DOHH2 (cell line): ENCODE results near the gene DONSON.

Experiments used
- H3F3A ChIP-seq: fragments of 200-600 bp; sonication (generic), shearing (Covaris generic); 2 replicates; pipeline ENCODE4 v1.6.0; 2016; ENCODE audit warnings: antibody characterized with exemption, mild to moderate bottlenecking; ENCODE audit not compliant: control insufficient read depth, insufficient read depth
- H3K27ac ChIP-seq: fragments of 200-600 bp; sonication (generic); 2 replicates; pipeline ENCODE4 v1.5.1; 2014; ENCODE audit warnings: low read depth, mild to moderate bottlenecking, low read length, moderate library complexity
- H3K27me3 ChIP-seq: fragments of 200-600 bp; sonication (generic); 2 replicates; pipeline ENCODE4 v1.6.1; 2014; ENCODE audit warnings: mild to moderate bottlenecking, low read length, mixed read lengths; ENCODE audit not compliant: control insufficient read depth
- H3K36me3 ChIP-seq: fragments of 200-600 bp; sonication (generic); 2 replicates; pipeline ENCODE4 v1.6.1; 2014; ENCODE audit warnings: mild to moderate bottlenecking, low read length, moderate library complexity, mixed read lengths; ENCODE audit not compliant: control insufficient read depth
- H3K4me1 ChIP-seq: fragments of 200-600 bp; sonication (generic); 2 replicates; pipeline ENCODE4 v1.6.1; 2014; ENCODE audit warnings: mild to moderate bottlenecking, low read length, mixed read lengths; ENCODE audit not compliant: control insufficient read depth
- H3K4me2 ChIP-seq: fragments of 200-600 bp; sonication (generic); 2 replicates; pipeline ENCODE4 v1.6.0; 2014; ENCODE audit warnings: mild to moderate bottlenecking, low read length, moderate library complexity
- H3K4me3 ChIP-seq: fragments of 200-600 bp; sonication (generic); 2 replicates; pipeline ENCODE4 v1.5.1; 2014; ENCODE audit warnings: mild to moderate bottlenecking, low read length, mixed read lengths
- H3K79me2 ChIP-seq: fragments of 200-600 bp; sonication (generic); 2 replicates; pipeline ENCODE4 v1.6.1; 2014; ENCODE audit warnings: mild to moderate bottlenecking, low read length, mixed read lengths; ENCODE audit not compliant: control insufficient read depth
- H3K9me2 ChIP-seq: fragments of 200-600 bp; sonication (generic); replicated peaks from 2 replicates; pipeline ENCODE4 v1.6.1; 2014; ENCODE audit warnings: mild to moderate bottlenecking, low read length, mixed read lengths; ENCODE audit not compliant: control insufficient read depth
- H3K9me3 ChIP-seq: fragments of 200-600 bp; sonication (generic); 2 replicates; pipeline ENCODE4 v1.6.1; 2014; ENCODE audit warnings: antibody characterized with exemption, low read length, mixed read lengths; ENCODE audit not compliant: control insufficient read depth, insufficient read depth
- H4K20me1 ChIP-seq: fragments of 200-600 bp; sonication (generic); 2 replicates; pipeline ENCODE4 v1.6.0; 2014; ENCODE audit warnings: low read depth, mild to moderate bottlenecking, antibody characterized with exemption, low read length, moderate library complexity; ENCODE audit not compliant: control insufficient read depth, insufficient read depth
- CTCF ChIP-seq: fragments of 200-600 bp; sonication (generic); IDR thresholded peaks from one replicate; pipeline ENCODE4 v1.5.1; 2014; ENCODE audit warnings: antibody characterized with exemption, mild to moderate bottlenecking, low read depth, low read length; ENCODE audit not compliant: poor library complexity, severe bottlenecking
- EZH2phosphoT487 ChIP-seq: fragments of 200-600 bp; sonication (generic); IDR thresholded peaks from 2 replicates; pipeline ENCODE4 v1.6.1; 2017; ENCODE audit warnings: borderline replicate concordance, mild to moderate bottlenecking, antibody characterized with exemption, low read length, moderate library complexity, mixed read lengths

Gene DONSON

DNA sequence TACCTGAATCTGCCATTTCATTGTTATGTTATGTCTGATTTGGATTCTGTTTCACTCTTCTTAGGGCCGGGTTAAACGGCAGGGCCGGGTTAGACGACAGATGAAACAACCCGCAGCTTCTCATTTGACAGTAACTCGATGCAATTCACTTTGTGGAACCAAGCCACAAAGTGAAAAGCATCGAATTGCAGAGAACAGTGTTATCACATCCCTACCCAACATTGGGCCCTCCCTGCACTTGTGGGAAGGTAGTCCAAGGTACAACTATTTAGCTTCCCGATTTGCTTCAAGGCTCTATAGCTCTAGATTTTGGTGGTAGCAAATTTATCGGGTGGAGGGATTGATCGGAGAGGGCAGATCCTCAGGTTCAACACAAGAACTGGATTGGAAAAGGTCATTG lies 28.7 kb downstream of the DONSON start:
- no peaks in the 10 kb centered on the region for H3K27me3 ChIP-seq
- H3K27ac ChIP-seq: no peak overlapping the region
- H3K9me2 ChIP-seq: no peaks in the 10 kb centered on the region
- no peak overlapping the region for H3K4me3 ChIP-seq
- no peak for TF ChIP-seq EZH2phosphoT487
- H3K36me3 ChIP-seq: peaks cover 95% of the 10 kb centered on the region
- peaks cover 18% of the 10 kb centered on the region; the same call in 1 of the 2 replicates for H4K20me1 ChIP-seq
- H3K9me3 ChIP-seq: no peaks in the 10 kb centered on the region
- H3K4me1 ChIP-seq: no peaks in the 10 kb centered on the region
- H3F3A ChIP-seq: peaks cover 17% of the 10 kb centered on the region
- peaks cover 91% of the 10 kb centered on the region for H3K79me2 ChIP-seq
- H3K4me2 ChIP-seq: no peak overlapping the region

GRCh38 chr21:33558777-33559421 lies 29.6 kb downstream of the DONSON start:
- H3K36me3 ChIP-seq: peaks cover 96% of the 10 kb centered on the region
- peaks cover 22% of the 10 kb centered on the region for H3F3A ChIP-seq
- H3K27me3 ChIP-seq: no peaks in the 10 kb centered on the region
- TF ChIP-seq EZH2phosphoT487 (no peak), CTCF (no peak)
- no peaks in the 10 kb centered on the region for H3K9me3 ChIP-seq
- no peaks in the 10 kb centered on the region for H3K4me1 ChIP-seq
- H3K79me2 ChIP-seq: peaks cover 95% of the 10 kb centered on the region
- H3K4me3 ChIP-seq: no peak overlapping the region
- H4K20me1 ChIP-seq: peaks cover 24% of the 10 kb centered on the region; the same call in 1 of the 2 replicates
- no peak overlapping the region for H3K4me2 ChIP-seq
- H3K27ac ChIP-seq: no peak overlapping the region
- H3K9me2 ChIP-seq: no peaks in the 10 kb centered on the region

DNA sequence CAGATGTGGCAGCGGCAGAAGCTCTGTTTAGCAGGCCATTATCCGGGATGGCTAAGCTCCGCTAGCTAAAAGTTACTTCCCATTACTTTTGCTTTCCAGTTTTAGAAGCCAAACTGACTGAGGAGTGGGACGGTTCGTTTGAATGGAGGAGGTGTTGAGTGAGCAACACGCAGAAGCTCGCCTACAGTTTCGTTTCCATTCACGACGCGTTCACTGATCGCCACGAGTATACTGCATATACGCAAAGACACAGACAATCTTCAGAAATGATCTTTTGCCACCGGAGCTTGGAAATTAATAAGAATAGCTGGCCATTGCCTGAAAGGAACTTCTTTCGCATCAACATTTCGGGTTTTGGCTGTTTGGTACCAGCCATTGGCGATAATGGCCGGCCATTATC lies 31.0 kb downstream of the DONSON start:
- Histone ChIP-seq H3K4me1 (no peaks in the 10 kb centered on the region), H3K36me3 (peaks cover 96% of the 10 kb centered on the region), H3K9me2 (no peaks in the 10 kb centered on the region), H3K27ac (no peak overlapping the region), H3K27me3 (no peaks in the 10 kb centered on the region), H3K4me3 (no peak overlapping the region), H3K9me3 (no peaks in the 10 kb centered on the region), H3K4me2 (no peak overlapping the region), H3K79me2 (peaks cover 97% of the 10 kb centered on the region), H3F3A (peaks cover 19% of the 10 kb centered on the region), H4K20me1 (peaks cover 34% of the 10 kb centered on the region; the same call in 1 of the 2 replicates)
- TF ChIP-seq CTCF: no peak
- no peak for TF ChIP-seq EZH2phosphoT487

DNA sequence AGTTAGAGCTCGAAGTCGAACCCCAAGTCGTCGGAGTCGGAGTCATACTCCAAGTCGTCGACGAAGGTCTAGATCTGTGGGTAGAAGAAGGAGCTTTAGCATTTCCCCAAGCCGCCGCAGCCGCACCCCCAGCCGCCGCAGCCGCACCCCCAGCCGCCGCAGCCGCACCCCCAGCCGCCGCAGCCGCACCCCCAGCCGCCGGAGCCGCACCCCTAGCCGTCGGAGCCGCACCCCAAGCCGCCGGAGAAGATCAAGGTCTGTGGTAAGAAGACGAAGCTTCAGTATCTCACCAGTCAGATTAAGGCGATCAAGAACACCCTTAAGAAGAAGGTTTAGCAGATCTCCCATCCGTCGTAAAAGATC lies 33.5 kb downstream of the DONSON start:
- no peak for TF ChIP-seq CTCF
- TF ChIP-seq EZH2phosphoT487: no peak

More for the DNA sequence above, 33.5 kb downstream of the DONSON start:
- Histone ChIP-seq H3K4me1 (no peaks in the 10 kb centered on the region), H4K20me1 (peaks cover 48% of the 10 kb centered on the region), H3K4me2 (no peak overlapping the region), H3K27ac (no peak overlapping the region), H3K36me3 (peaks cover 98% of the 10 kb centered on the region), H3K9me3 (no peaks in the 10 kb centered on the region), H3K79me2 (peaks cover 100% of the 10 kb centered on the region), H3F3A (peaks cover 16% of the 10 kb centered on the region), H3K4me3 (no peak overlapping the region), H3K27me3 (no peaks in the 10 kb centered on the region), H3K9me2 (no peaks in the 10 kb centered on the region)
